ENCODE measurements around the gene MRGPRD.

MRGPRD gene

GRCh38 chr11:68997995-68998348, 17.2 kb upstream of the MRGPRD start:
- Histone ChIP-seq H3K36me3 (ENCODE audit: insufficient read depth, insufficient read length, low read length) (no peaks in the 10 kb centered on the region), H3K9me3 (ENCODE audit: insufficient read depth, low read length) (no peaks in the 10 kb centered on the region), H3K4me3 (ENCODE audit: insufficient read length, low read depth) (no peak overlapping the region), H3K4me1 (ENCODE audit: insufficient read depth, insufficient read length) (no peaks in the 10 kb centered on the region), H3K27me3 (ENCODE audit: insufficient read depth, insufficient read length) (no peaks in the 10 kb centered on the region), H3K9ac (ENCODE audit: insufficient read length, low read depth) (no peak overlapping the region)
- TF ChIP-seq YY1 (IDR thresholded peaks at IDR 0.05; ENCODE audit: insufficient read depth, insufficient read length), result no peak
- no peak for TF ChIP-seq SUZ12 (IDR thresholded peaks at IDR 0.05; ENCODE audit: extremely low read depth, insufficient read depth, insufficient read length)
- no peak for TF ChIP-seq ZNF274 (IDR thresholded peaks at IDR 0.05; ENCODE audit: low read depth, low read length)
- no peak for DNase-seq (ENCODE audit: low read depth, low spot score)

- no peak for DNase-seq (ENCODE audit: low read depth, low spot score)
- H3K27me3 ChIP-seq (ENCODE audit: insufficient read depth, insufficient read length), result no peaks in the 10 kb centered on the region
- H3K9me3 ChIP-seq (ENCODE audit: insufficient read depth, low read length), result no peaks in the 10 kb centered on the region
- no peak overlapping the region for H3K4me3 ChIP-seq (ENCODE audit: insufficient read length, low read depth)
- H3K36me3 ChIP-seq (ENCODE audit: insufficient read depth, insufficient read length, low read length), result no peaks in the 10 kb centered on the region
- no peaks in the 10 kb centered on the region for H3K4me1 ChIP-seq (ENCODE audit: insufficient read depth, insufficient read length)
- H3K9ac ChIP-seq (ENCODE audit: insufficient read length, low read depth), result no peak overlapping the region
- TF ChIP-seq YY1 (IDR thresholded peaks at IDR 0.05; ENCODE audit: insufficient read depth, insufficient read length) (no peak), ZNF274 (IDR thresholded peaks at IDR 0.05; ENCODE audit: low read depth, low read length) (no peak), SUZ12 (IDR thresholded peaks at IDR 0.05; ENCODE audit: extremely low read depth, insufficient read depth, insufficient read length) (no peak)
These were observed 16.6 kb upstream of the MRGPRD start for GRCh38 chr11:68997124-68997994.

GRCh38 chr11:68996376-68997123, 15.8 kb upstream of the MRGPRD start:
- Histone ChIP-seq H3K4me3 (ENCODE audit: insufficient read length, low read depth) (no peak overlapping the region), H3K36me3 (ENCODE audit: insufficient read depth, insufficient read length, low read length) (no peaks in the 10 kb centered on the region), H3K9ac (ENCODE audit: insufficient read length, low read depth) (no peak overlapping the region), H3K4me1 (ENCODE audit: insufficient read depth, insufficient read length) (no peaks in the 10 kb centered on the region), H3K27me3 (ENCODE audit: insufficient read depth, insufficient read length) (no peaks in the 10 kb centered on the region), H3K9me3 (ENCODE audit: insufficient read depth, low read length) (no peaks in the 10 kb centered on the region)
- DNase-seq (ENCODE audit: low read depth, low spot score), result no peak
- TF ChIP-seq ZNF274 (IDR thresholded peaks at IDR 0.05; ENCODE audit: low read depth, low read length), result no peak
- no peak for TF ChIP-seq SUZ12 (IDR thresholded peaks at IDR 0.05; ENCODE audit: extremely low read depth, insufficient read depth, insufficient read length)
- TF ChIP-seq YY1 (IDR thresholded peaks at IDR 0.05; ENCODE audit: insufficient read depth, insufficient read length), result no peak

- Histone ChIP-seq H3K36me3 (ENCODE audit: insufficient read depth, insufficient read length, low read length) (no peaks in the 10 kb centered on the region), H3K9ac (ENCODE audit: insufficient read length, low read depth) (no peak overlapping the region), H3K27me3 (ENCODE audit: insufficient read depth, insufficient read length) (no peaks in the 10 kb centered on the region), H3K9me3 (ENCODE audit: insufficient read depth, low read length) (no peaks in the 10 kb centered on the region), H3K4me3 (ENCODE audit: insufficient read length, low read depth) (no peak overlapping the region), H3K4me1 (ENCODE audit: insufficient read depth, insufficient read length) (no peaks in the 10 kb centered on the region)
- no peak for DNase-seq (ENCODE audit: low read depth, low spot score)
- TF ChIP-seq ZNF274 (IDR thresholded peaks at IDR 0.05; ENCODE audit: low read depth, low read length) (no peak), SUZ12 (IDR thresholded peaks at IDR 0.05; ENCODE audit: extremely low read depth, insufficient read depth, insufficient read length) (no peak), YY1 (IDR thresholded peaks at IDR 0.05; ENCODE audit: insufficient read depth, insufficient read length) (no peak)
These were observed 14.1 kb upstream of the MRGPRD start for GRCh38 chr11:68994894-68995285.

- no peaks in the 10 kb centered on the region for H3K27me3 ChIP-seq (ENCODE audit: insufficient read depth, insufficient read length)
- no peak for DNase-seq (ENCODE audit: low read depth, low spot score)
- TF ChIP-seq ZNF274 (IDR thresholded peaks at IDR 0.05; ENCODE audit: low read depth, low read length), result no peak
- TF ChIP-seq SUZ12 (IDR thresholded peaks at IDR 0.05; ENCODE audit: extremely low read depth, insufficient read depth, insufficient read length), result no peak
- no peak for TF ChIP-seq YY1 (IDR thresholded peaks at IDR 0.05; ENCODE audit: insufficient read depth, insufficient read length)
These were observed 13.5 kb upstream of the MRGPRD start for GRCh38 chr11:68994161-68994893.

GRCh38 chr11:68993546-68993945, 12.8 kb upstream of the MRGPRD start:
- TF ChIP-seq ZNF274 (IDR thresholded peaks at IDR 0.05; ENCODE audit: low read depth, low read length) (no peak), YY1 (IDR thresholded peaks at IDR 0.05; ENCODE audit: insufficient read depth, insufficient read length) (no peak), SUZ12 (IDR thresholded peaks at IDR 0.05; ENCODE audit: extremely low read depth, insufficient read depth, insufficient read length) (no peak)
- H3K36me3 ChIP-seq (ENCODE audit: insufficient read depth, insufficient read length, low read length), result no peaks in the 10 kb centered on the region
- no peaks in the 10 kb centered on the region for H3K4me1 ChIP-seq (ENCODE audit: insufficient read depth, insufficient read length)
- H3K9ac ChIP-seq (ENCODE audit: insufficient read length, low read depth), result no peak overlapping the region
- H3K27me3 ChIP-seq (ENCODE audit: insufficient read depth, insufficient read length), result no peaks in the 10 kb centered on the region
- no peak overlapping the region for H3K4me3 ChIP-seq (ENCODE audit: insufficient read length, low read depth)
- H3K9me3 ChIP-seq (ENCODE audit: insufficient read depth, low read length), result no peaks in the 10 kb centered on the region
- DNase-seq (ENCODE audit: low read depth, low spot score), result no peak

More at GRCh38 chr11:68994161-68994893, 13.5 kb upstream of the MRGPRD start:
- no peaks in the 10 kb centered on the region for H3K36me3 ChIP-seq (ENCODE audit: insufficient read depth, insufficient read length, low read length)
- H3K4me1 ChIP-seq (ENCODE audit: insufficient read depth, insufficient read length), result no peaks in the 10 kb centered on the region
- H3K4me3 ChIP-seq (ENCODE audit: insufficient read length, low read depth), result no peak overlapping the region
- H3K9me3 ChIP-seq (ENCODE audit: insufficient read depth, low read length), result no peaks in the 10 kb centered on the region
- H3K9ac ChIP-seq (ENCODE audit: insufficient read length, low read depth), result no peak overlapping the region
